Hepatocyte (in vitro differentiated cells): Measurements from ENCODE around the gene SLC4A7.

Experiments
- EZH2 ChIP-seq: fragments of 200-600 bp; sonication (generic); IDR thresholded peaks from 2 replicates; pipeline ENCODE4 v1.6.1; 2016; ENCODE audit warnings: antibody characterized with exemption, mild to moderate bottlenecking, borderline replicate concordance
- TF ChIP-seq, protein P1 (sequence below): fragments of 200-600 bp; sonication (generic); IDR thresholded peaks from 2 replicates; pipeline ENCODE4 v1.5.1; 2016; ENCODE audit warnings: antibody characterized with exemption, mild to moderate bottlenecking; ENCODE audit not compliant: poor library complexity

DNA sequence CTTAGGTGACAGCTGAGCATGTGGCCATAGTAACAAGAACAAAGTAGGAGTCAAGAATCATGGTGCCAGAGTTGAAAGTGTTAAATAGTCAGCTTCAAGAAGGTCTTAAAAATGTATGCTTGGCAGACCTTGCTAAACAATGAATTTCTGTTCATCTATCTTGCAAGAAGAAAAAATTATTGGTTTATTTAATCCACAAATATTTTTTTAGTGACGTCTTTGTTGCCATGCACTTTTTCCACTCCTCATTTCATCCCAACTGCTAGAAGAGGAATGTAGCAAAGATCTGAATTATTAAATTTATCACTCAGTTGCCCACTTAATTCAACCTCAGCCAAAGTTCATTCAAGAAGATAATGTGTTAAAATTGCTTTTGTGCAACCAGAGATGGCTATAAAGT is 3.2 kb upstream of the SLC4A7 start:
- TF ChIP-seq, protein P1, sequence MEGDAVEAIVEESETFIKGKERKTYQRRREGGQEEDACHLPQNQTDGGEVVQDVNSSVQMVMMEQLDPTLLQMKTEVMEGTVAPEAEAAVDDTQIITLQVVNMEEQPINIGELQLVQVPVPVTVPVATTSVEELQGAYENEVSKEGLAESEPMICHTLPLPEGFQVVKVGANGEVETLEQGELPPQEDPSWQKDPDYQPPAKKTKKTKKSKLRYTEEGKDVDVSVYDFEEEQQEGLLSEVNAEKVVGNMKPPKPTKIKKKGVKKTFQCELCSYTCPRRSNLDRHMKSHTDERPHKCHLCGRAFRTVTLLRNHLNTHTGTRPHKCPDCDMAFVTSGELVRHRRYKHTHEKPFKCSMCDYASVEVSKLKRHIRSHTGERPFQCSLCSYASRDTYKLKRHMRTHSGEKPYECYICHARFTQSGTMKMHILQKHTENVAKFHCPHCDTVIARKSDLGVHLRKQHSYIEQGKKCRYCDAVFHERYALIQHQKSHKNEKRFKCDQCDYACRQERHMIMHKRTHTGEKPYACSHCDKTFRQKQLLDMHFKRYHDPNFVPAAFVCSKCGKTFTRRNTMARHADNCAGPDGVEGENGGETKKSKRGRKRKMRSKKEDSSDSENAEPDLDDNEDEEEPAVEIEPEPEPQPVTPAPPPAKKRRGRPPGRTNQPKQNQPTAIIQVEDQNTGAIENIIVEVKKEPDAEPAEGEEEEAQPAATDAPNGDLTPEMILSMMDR = no peak
- no peak for TF ChIP-seq EZH2
